Medulla oblongata (tissue), 1 donor: ENCODE measurements around the gene LBH.

Experiments
- DNase-seq: peaks from one replicate; pipeline ENCODE4 v3.0.0-alpha.2; 2015; ENCODE audit errors: extremely low spot score

The LBH gene

GRCh38 chr2:30231212-30231995, at the start of gene LBH:
Gene LBH, plus strand, starts transcription at chr2:30231534. Its CDS starts 205 bp downstream, at chr2:30231739.
- peak; percentile 86 for DNase-seq

- DNase-seq: no peak
These were observed 47.3 kb upstream of the LBH start for GRCh38 chr2:30184035-30184434.

- no peak for DNase-seq
These were observed 46.2 kb upstream of the LBH start for GRCh38 chr2:30185178-30185577.

GRCh38 chr2:30188292-30188691, 43.0 kb upstream of the LBH start:
- DNase-seq: no peak

GRCh38 chr2:30190637-30191036, 40.7 kb upstream of the LBH start:
- DNase-seq: no peak

- DNase-seq: no peak
These were observed 40.2 kb upstream of the LBH start for GRCh38 chr2:30191107-30191506.

- no peak for DNase-seq
These were observed 39.5 kb upstream of the LBH start for GRCh38 chr2:30191819-30192271.

- DNase-seq: no peak
These were observed 39.0 kb upstream of the LBH start for GRCh38 chr2:30192314-30192713.

GRCh38 chr2:30193104-30193681, 38.1 kb upstream of the LBH start:
- no peak for DNase-seq

GRCh38 chr2:30194421-30194820, 36.9 kb upstream of the LBH start:
- no peak for DNase-seq

GRCh38 chr2:30195016-30195415, 36.3 kb upstream of the LBH start:
- DNase-seq: no peak

- no peak for DNase-seq
These were observed 33.7 kb upstream of the LBH start for GRCh38 chr2:30197570-30198192.

- DNase-seq: peak; percentile 80
These were observed 29.3 kb upstream of the LBH start for GRCh38 chr2:30201990-30202389.

GRCh38 chr2:30203156-30203555, 28.2 kb upstream of the LBH start:
- DNase-seq: no peak

- no peak for DNase-seq
These were observed 27.1 kb upstream of the LBH start for GRCh38 chr2:30204281-30204680.

- no peak for DNase-seq
These were observed 25.9 kb upstream of the LBH start for GRCh38 chr2:30205456-30205855.

GRCh38 chr2:30206461-30207430, 24.6 kb upstream of the LBH start:
- no peak for DNase-seq

- DNase-seq: peak; percentile 83
These were observed 22.9 kb upstream of the LBH start for GRCh38 chr2:30208453-30208852.

GRCh38 chr2:30209227-30209626, 22.1 kb upstream of the LBH start:
- no peak for DNase-seq

- DNase-seq: no peak
These were observed 18.0 kb upstream of the LBH start for GRCh38 chr2:30213326-30213725.

GRCh38 chr2:30213907-30214463, 17.3 kb upstream of the LBH start:
- DNase-seq: no peak
